ENCODE results near the gene GPX8.

- no peak for TF ChIP-seq CTCF (IDR thresholded peaks at IDR 0.05 in 2 of 3, conservative IDR thresholded peaks at IDR 0.05 in 1 of 3; ENCODE audit: control insufficient read depth in 2 of 3, extremely low read depth in 1 of 3, insufficient read depth in 1 of 3, low read depth in 3 of 3, low read length in 3 of 3)
- TF ChIP-seq GABPA (IDR thresholded peaks at IDR 0.05; ENCODE audit: low read depth), result no peak
- no peak for TF ChIP-seq TCF7 (IDR thresholded peaks at IDR 0.05; ENCODE audit: borderline replicate concordance)
- TF ChIP-seq FOS (IDR thresholded peaks at IDR 0.05; ENCODE audit: borderline replicate concordance, extremely low read depth, insufficient read length), result no peak
- no peak for TF ChIP-seq KAT2A (conservative IDR thresholded peaks at IDR 0.05; ENCODE audit: control insufficient read depth, low read depth, low read length)
- TF ChIP-seq CHD4 (IDR thresholded peaks at IDR 0.05), result no peak
- no peak for TF ChIP-seq POLR2A (IDR thresholded peaks at IDR 0.05; ENCODE audit: low read depth, low read length)
- TF ChIP-seq SMAD1 (IDR thresholded peaks at IDR 0.05; ENCODE audit: low read depth, partially characterized antibody), result no peak
- no peak for TF ChIP-seq RFX5 (IDR thresholded peaks at IDR 0.05; ENCODE audit: low read depth, low read length)
- TF ChIP-seq RAD21 (IDR thresholded peaks at IDR 0.05; ENCODE audit: insufficient read depth, low read depth, low read length), result no peak
- TF ChIP-seq MTA2 (IDR thresholded peaks at IDR 0.05; ENCODE audit: low read depth), result no peak
- TF ChIP-seq ELK1 (IDR thresholded peaks at IDR 0.05; ENCODE audit: low read depth, low read length), result no peak
Measured at GRCh38 chr5:55136521-55136920, 23.4 kb upstream of the GPX8 start.

Measured in GM12878 (cell line).